Astrocyte (in vitro differentiated cells and primary cell): Measurements from ENCODE around the gene DNAJC18. TPM values are rescaled to one million over a fixed set of nuclear protein-coding genes. Genes with fewer than 3 reads are reported as not detected.

ENCODE experiments used
- DNase-seq: peaks from one replicate; pipeline ENCODE4 v3.0.0-alpha.2; 2010; ENCODE audit warnings: low read depth
- FAIRE-seq: peaks from 2 replicates; lab custom pipeline; 2011; peaks lifted over from hg19 to GRCh38; lab: Jason Lieb, UNC
- H2AFZ ChIP-seq: 2 replicates; pipeline ENCODE4 v1.6.0; 2012; ENCODE audit warnings: low read depth, low read length, inconsistent platforms
- H3K27ac ChIP-seq: 2 replicates; pipeline ENCODE4 v1.5.1; 2011; ENCODE audit warnings: low read depth, low read length, inconsistent platforms
- H3K27me3 ChIP-seq: 2 replicates; pipeline ENCODE4 v1.6.0; 2011; ENCODE audit warnings: low read length, inconsistent platforms; ENCODE audit not compliant: insufficient read depth
- H3K36me3 ChIP-seq: 2 replicates; pipeline ENCODE4 v1.5.1; 2011; ENCODE audit warnings: low read length, inconsistent platforms; ENCODE audit not compliant: insufficient read depth
- H3K4me1 ChIP-seq: 2 replicates; pipeline ENCODE4 v1.5.1; 2011; ENCODE audit warnings: low read length, inconsistent platforms; ENCODE audit not compliant: insufficient read depth
- H3K4me2 ChIP-seq: 2 replicates; pipeline ENCODE4 v1.6.0; 2012; ENCODE audit warnings: low read length, inconsistent platforms
- H3K4me3 ChIP-seq: 2 replicates; pipeline ENCODE4 v1.5.1; 2011; ENCODE audit warnings: low read depth, mild to moderate bottlenecking, low read length, inconsistent platforms; ENCODE audit not compliant: insufficient read depth
- H3K79me2 ChIP-seq: 2 replicates; pipeline ENCODE4 v1.6.0; 2012; ENCODE audit warnings: mild to moderate bottlenecking, low read length, inconsistent platforms; ENCODE audit not compliant: insufficient read depth
- H3K9ac ChIP-seq: 2 replicates; pipeline ENCODE4 v1.6.0; 2012; ENCODE audit warnings: mild to moderate bottlenecking, low read length, inconsistent platforms
- H3K9me3 ChIP-seq: 2 replicates; pipeline ENCODE4 v1.5.1; 2012; ENCODE audit warnings: low read depth, mild to moderate bottlenecking, low read length, inconsistent platforms; ENCODE audit not compliant: insufficient read depth
- H4K20me1 ChIP-seq: 2 replicates; pipeline ENCODE4 v1.6.0; 2012; ENCODE audit warnings: low read length, inconsistent platforms; ENCODE audit not compliant: insufficient read depth
- H3K27ac Mint-ChIP-seq: one replicate; pipeline ENCODE4 v1.8.0; 2021; ENCODE audit warnings: mild to moderate bottlenecking, mixed read lengths; ENCODE audit not compliant: unreplicated experiment
- H3K27me3 Mint-ChIP-seq: one replicate; pipeline ENCODE4 v1.8.0; 2021; ENCODE audit warnings: low read depth, mixed read lengths; ENCODE audit not compliant: unreplicated experiment
- H3K36me3 Mint-ChIP-seq: one replicate; pipeline ENCODE4 v1.8.0; 2021; ENCODE audit warnings: low read depth, mixed read lengths; ENCODE audit not compliant: unreplicated experiment
- H3K4me1 Mint-ChIP-seq: one replicate; pipeline ENCODE4 v1.8.0; 2021; ENCODE audit warnings: low read depth, mixed read lengths; ENCODE audit not compliant: unreplicated experiment
- H3K4me3 Mint-ChIP-seq: one replicate; pipeline ENCODE4 v1.8.0; 2021; ENCODE audit warnings: mild to moderate bottlenecking, moderate library complexity, mixed read lengths; ENCODE audit not compliant: unreplicated experiment
- H3K9me3 Mint-ChIP-seq: one replicate; pipeline ENCODE4 v1.8.0; 2021; ENCODE audit warnings: mild to moderate bottlenecking, mixed read lengths; ENCODE audit not compliant: unreplicated experiment
- EZH2 ChIP-seq: IDR thresholded peaks from 2 replicates; pipeline ENCODE4 v1.6.1; 2012; ENCODE audit warnings: mild to moderate bottlenecking, low read length, inconsistent platforms; ENCODE audit not compliant: insufficient read depth
- total RNA-seq: library from RNA; stranded (reverse); gene quantifications from 2 replicates; pipeline ENCODE4 v1.2.1, GENCODE V29; 2021
- TF ChIP-seq, protein P1 (sequence below): IDR thresholded peaks from 2 replicates; pipeline ENCODE4 v1.5.1; 2011; ENCODE audit warnings: low read depth, mild to moderate bottlenecking, inconsistent platforms, low read length, moderate library complexity; ENCODE audit not compliant: insufficient read depth

The DNAJC18 gene
- total RNA-seq, 1 donor from 2014 or later = 18.8 TPM

DNA sequence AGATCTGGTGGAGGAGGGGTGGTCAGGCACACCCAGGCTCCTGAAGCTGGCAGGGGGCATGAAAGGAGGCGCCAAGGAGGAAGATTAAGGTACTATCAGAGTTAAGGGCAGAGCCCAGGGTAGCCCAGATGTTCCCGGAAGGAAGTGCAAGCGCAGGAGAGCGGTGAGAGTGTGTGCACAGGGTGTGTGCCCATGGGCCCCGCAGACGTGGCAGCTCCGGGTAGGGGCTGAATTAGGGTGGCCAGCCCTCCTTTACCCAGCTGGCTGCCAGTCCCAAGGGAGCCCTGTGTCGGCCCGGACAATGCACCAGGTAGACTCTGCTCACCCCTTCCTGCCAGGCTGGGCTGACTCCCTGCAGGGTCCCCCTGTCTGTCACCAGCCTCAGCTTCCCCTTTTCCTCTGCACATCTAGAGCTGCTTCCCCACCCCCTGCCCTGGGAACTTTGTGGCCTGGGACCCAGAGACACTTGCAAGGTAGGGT lies 31.5 kb upstream of the DNAJC18 start, which contains the start of gene SMIM33:
SMIM33 (plus strand) TSS at position 184 of the 480 bp plus-strand sequence; CDS start at position 302, 118 bp downstream.
- H2AFZ ChIP-seq = no peak within 1 kb of the TSS
- no peak within 1 kb of the TSS for H3K4me2 ChIP-seq
- H3K4me1 ChIP-seq = peaks cover 4% of the 10 kb centered on the region
- FAIRE-seq (no peak), DNase-seq (no peak)
- no peak within 1 kb of the TSS for H3K4me3 Mint-ChIP-seq
- H3K9me3 Mint-ChIP-seq = no peaks in the 10 kb centered on the region
- peaks cover 5% of the 10 kb centered on the region for H3K36me3 ChIP-seq
- H3K36me3 Mint-ChIP-seq = no peaks in the 10 kb centered on the region
- peaks cover 17% of the 10 kb centered on the region for H3K4me1 Mint-ChIP-seq
- H3K27ac Mint-ChIP-seq = no peak within 1 kb of the TSS
- no peaks in the 10 kb centered on the region for H3K9me3 ChIP-seq
- H3K79me2 ChIP-seq = no peaks in the 10 kb centered on the region
- no peaks in the 10 kb centered on the region for H3K27me3 ChIP-seq
- H3K27me3 Mint-ChIP-seq = peaks cover 31% of the 10 kb centered on the region
- H3K4me3 ChIP-seq = no peak within 1 kb of the TSS
- TF ChIP-seq, protein P1, sequence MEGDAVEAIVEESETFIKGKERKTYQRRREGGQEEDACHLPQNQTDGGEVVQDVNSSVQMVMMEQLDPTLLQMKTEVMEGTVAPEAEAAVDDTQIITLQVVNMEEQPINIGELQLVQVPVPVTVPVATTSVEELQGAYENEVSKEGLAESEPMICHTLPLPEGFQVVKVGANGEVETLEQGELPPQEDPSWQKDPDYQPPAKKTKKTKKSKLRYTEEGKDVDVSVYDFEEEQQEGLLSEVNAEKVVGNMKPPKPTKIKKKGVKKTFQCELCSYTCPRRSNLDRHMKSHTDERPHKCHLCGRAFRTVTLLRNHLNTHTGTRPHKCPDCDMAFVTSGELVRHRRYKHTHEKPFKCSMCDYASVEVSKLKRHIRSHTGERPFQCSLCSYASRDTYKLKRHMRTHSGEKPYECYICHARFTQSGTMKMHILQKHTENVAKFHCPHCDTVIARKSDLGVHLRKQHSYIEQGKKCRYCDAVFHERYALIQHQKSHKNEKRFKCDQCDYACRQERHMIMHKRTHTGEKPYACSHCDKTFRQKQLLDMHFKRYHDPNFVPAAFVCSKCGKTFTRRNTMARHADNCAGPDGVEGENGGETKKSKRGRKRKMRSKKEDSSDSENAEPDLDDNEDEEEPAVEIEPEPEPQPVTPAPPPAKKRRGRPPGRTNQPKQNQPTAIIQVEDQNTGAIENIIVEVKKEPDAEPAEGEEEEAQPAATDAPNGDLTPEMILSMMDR = no peak
- no peak for TF ChIP-seq EZH2
- H3K27ac ChIP-seq = no peak within 1 kb of the TSS
- H3K9ac ChIP-seq = no peak within 1 kb of the TSS
- H4K20me1 ChIP-seq = no peaks in the 10 kb centered on the region

DNA sequence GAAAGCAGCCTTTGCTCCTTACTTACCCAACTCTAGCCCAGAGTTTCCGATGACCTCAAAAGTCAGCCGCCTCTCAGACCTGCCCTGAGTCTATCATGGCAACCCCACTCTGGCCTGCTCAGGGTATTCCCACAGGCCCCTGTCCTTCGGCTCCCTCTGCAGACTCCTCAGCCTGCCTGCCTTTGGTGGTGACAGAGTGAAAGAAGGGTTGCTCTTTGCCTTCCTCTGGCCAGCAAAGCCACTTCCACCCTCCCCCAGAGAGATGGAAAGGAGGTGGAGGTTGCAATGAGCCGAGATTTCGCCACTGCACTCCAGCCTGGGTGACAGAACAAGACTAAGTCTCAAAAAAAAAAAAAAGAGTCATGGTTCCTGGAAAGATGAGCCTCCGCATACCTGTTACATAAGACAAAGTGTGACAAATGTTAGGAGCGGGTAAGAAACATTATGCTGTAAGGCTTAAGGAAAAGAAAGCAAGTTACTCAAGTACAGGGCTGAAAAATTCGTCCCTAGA lies 29.2 kb upstream of the DNAJC18 start:
- Histone ChIP-seq H3K9me3 (no peaks in the 10 kb centered on the region), H3K4me2 (no peak overlapping the region), H3K9ac (no peak overlapping the region), H3K27me3 (no peaks in the 10 kb centered on the region), H3K4me3 (no peak overlapping the region), H3K36me3 (no peaks in the 10 kb centered on the region), H4K20me1 (no peaks in the 10 kb centered on the region), H3K4me1 (peaks cover 2% of the 10 kb centered on the region), H3K79me2 (no peaks in the 10 kb centered on the region), H2AFZ (no peak overlapping the region), H3K27ac (no peak overlapping the region)
- H3K36me3 Mint-ChIP-seq = no peaks in the 10 kb centered on the region
- H3K4me1 Mint-ChIP-seq = peaks cover 10% of the 10 kb centered on the region
- H3K27ac Mint-ChIP-seq = peak overlapping the region; percentile 66
- peaks cover 21% of the 10 kb centered on the region for H3K27me3 Mint-ChIP-seq
- DNase-seq (no peak), FAIRE-seq (no peak)
- no peaks in the 10 kb centered on the region for H3K9me3 Mint-ChIP-seq
- TF ChIP-seq, protein P1 = no peak
- TF ChIP-seq EZH2 = no peak
- no peak overlapping the region for H3K4me3 Mint-ChIP-seq
